Fibroblast of skin of scalp (primary cell): ENCODE data around the gene CNTROB.
"Not testable (repeated sequence)": the region's sequence is repeated elsewhere in the genome, so short reads cannot be mapped to it uniquely, and the experiment has no call there.

ENCODE experiments used
- DNase-seq: peaks from one replicate; pipeline ENCODE4 v3.0.0-alpha.2; 2013

Gene CNTROB

GRCh38 chr17:7946441-7946840 is 14.4 kb downstream of the CNTROB start:
- no peak for DNase-seq

GRCh38 chr17:7947651-7948050 is 15.6 kb downstream of the CNTROB start:
- DNase-seq = no peak

- no peak for DNase-seq
Measured at GRCh38 chr17:7950578-7950977, 18.6 kb downstream of the CNTROB start.

GRCh38 chr17:7951143-7951792 is 19.3 kb downstream of the CNTROB start:
- DNase-seq = no peak

GRCh38 chr17:7953266-7953665 is 21.3 kb downstream of the CNTROB start:
- DNase-seq = not testable (repeated sequence)

GRCh38 chr17:7955414-7956227 is 23.6 kb downstream of the CNTROB start:
- peak; percentile 4 for DNase-seq

- DNase-seq = peak; percentile 18
Measured at GRCh38 chr17:7956228-7956965, 24.4 kb downstream of the CNTROB start.

- no peak for DNase-seq
Measured at GRCh38 chr17:7959503-7960253, 27.7 kb downstream of the CNTROB start.

GRCh38 chr17:7961421-7961820 is 29.4 kb downstream of the CNTROB start:
- DNase-seq = no peak

GRCh38 chr17:7967751-7968150 is 35.7 kb downstream of the CNTROB start:
- no peak for DNase-seq

GRCh38 chr17:7969433-7969832 is 37.4 kb downstream of the CNTROB start:
- no peak for DNase-seq

- no peak for DNase-seq
Measured at GRCh38 chr17:7971651-7972050, 39.6 kb downstream of the CNTROB start.

- DNase-seq = no peak
Measured at GRCh38 chr17:7972131-7972785, 40.3 kb downstream of the CNTROB start.

- no peak for DNase-seq
Measured at GRCh38 chr17:7974638-7975131, 42.7 kb downstream of the CNTROB start.

GRCh38 chr17:7977039-7977438 is 45.0 kb downstream of the CNTROB start:
- DNase-seq = no peak

- DNase-seq = no peak
Measured at GRCh38 chr17:7977805-7978204, 45.8 kb downstream of the CNTROB start.

GRCh38 chr17:7982173-7982572 is 50.2 kb downstream of the CNTROB start:
- DNase-seq = peak; percentile 59

GRCh38 chr17:7982666-7983065 is 50.7 kb downstream of the CNTROB start:
- DNase-seq = peak; percentile 21

GRCh38 chr17:7984904-7985303 is 52.9 kb downstream of the CNTROB start:
- DNase-seq = no peak

- no peak for DNase-seq
Measured at GRCh38 chr17:7987112-7987893, 55.3 kb downstream of the CNTROB start.

GRCh38 chr17:7988750-7989178 is 56.8 kb downstream of the CNTROB start:
- DNase-seq = peak; percentile 85
